ENCODE data around the gene GLRX2.

GRCh38 chr1:193060938-193061337 lies 44.3 kb downstream of the GLRX2 start:
- no peak for TF ChIP-seq POLR2AphosphoS5 (IDR thresholded peaks at IDR 0.05)
- TF ChIP-seq CTCF (IDR thresholded peaks at IDR 0.05): no peak

Measured in prostate gland (tissue), 2 donors.